Hematopoietic multipotent progenitor cell (in vitro differentiated cells): Measurements from ENCODE around the gene DGUOK. TPM values are rescaled to one million over a fixed set of nuclear protein-coding genes. Genes with fewer than 3 reads are reported as not detected.

ENCODE experiments used
- small RNA-seq: library from RNA; depleted of rRNA; stranded (forward); fragments of <200 nt; gene quantifications from one replicate; pipeline ENCODE3, GENCODE V24; 2012
- total RNA-seq: library from RNA; depleted of rRNA; stranded (reverse); fragments of >200 nt; gene quantifications from one replicate; pipeline ENCODE4 v1.2.3, GENCODE V29; 2012

DGUOK gene
- total RNA-seq, 1 donor, result 38.5 TPM

Small RNA genes lying within 50 kb of the gene (small RNA-seq; reads per million reads assigned to genes)
- gene AC110801.1, result not detected
- not detected for gene RNA5SP97

Other genes starting within 250 kb of the DGUOK start
- 16.7 TPM for gene TPRKB, start 189.5 kb upstream of the DGUOK start, total RNA-seq
- 18.6 TPM for gene DUSP11, start 146.8 kb upstream of the DGUOK start, total RNA-seq
- not detected for gene C2orf78, start 142.7 kb upstream of the DGUOK start, total RNA-seq
- 24.5 TPM for gene STAMBP, start 97.9 kb upstream of the DGUOK start, total RNA-seq
- not detected for gene ACTG2, start 33.9 kb upstream of the DGUOK start, total RNA-seq
- gene TET3, start 58.0 kb downstream of the DGUOK start, total RNA-seq, result 11.0 TPM
- 5.7 TPM for gene BOLA3, start 221.0 kb downstream of the DGUOK start, total RNA-seq